ENCODE data around the gene NODAL.
A peak's percentile ranks its signal among the peaks of the same experiment; 100 is the strongest.

The NODAL gene

GRCh38 chr10:70480239-70480861 is 38.9 kb upstream of the NODAL start:
- Histone ChIP-seq H3K4me1 (ENCODE audit: low read length) (peaks cover 34% of the 10 kb centered on the region), H3K9me3 (replicated peaks; ENCODE audit: insufficient read depth, low read length) (no peaks in the 10 kb centered on the region), H3F3A (ENCODE audit: insufficient read depth, low read length) (peaks cover 48% of the 10 kb centered on the region), H3K9ac (ENCODE audit: low read length) (peak overlapping the region; percentile 98), H3K4me3 (ENCODE audit: low read length) (peak overlapping the region; percentile 98), H3K27ac (ENCODE audit: low read length) (peak overlapping the region; percentile 94), H2AFZ (ENCODE audit: low read length) (no peak overlapping the region), H4K20me1 (ENCODE audit: insufficient read depth, low read length) (no peaks in the 10 kb centered on the region; the same call in 1 of the 2 replicates), H3K9me2 (replicated peaks; ENCODE audit: insufficient read depth, low read length) (no peaks in the 10 kb centered on the region), H3K79me2 (ENCODE audit: low read length) (peaks cover 65% of the 10 kb centered on the region), H3K4me2 (ENCODE audit: low read depth, low read length) (peak overlapping the region; percentile 94), H3K36me3 (replicated peaks; ENCODE audit: insufficient read depth, low read length) (no peaks in the 10 kb centered on the region; the same call in 1 of the 2 replicates), H3K27me3 (replicated peaks; ENCODE audit: insufficient read depth, low read length) (no peaks in the 10 kb centered on the region)
- TF ChIP-seq EZH2 (optimal IDR thresholded peaks at IDR 0.05; ENCODE audit: low read depth, low read length) (no peak), CTCF (IDR thresholded peaks at IDR 0.05; ENCODE audit: low read length) (no peak), EZH2phosphoT487 (IDR thresholded peaks at IDR 0.05; ENCODE audit: low read length) (no peak)
- DNase-seq: peak; percentile 92

- peak overlapping the region; percentile 94 for H3K27ac ChIP-seq (ENCODE audit: low read length)
- no peaks in the 10 kb centered on the region for H3K9me2 ChIP-seq (replicated peaks; ENCODE audit: insufficient read depth, low read length)
- no peaks in the 10 kb centered on the region for H3K9me3 ChIP-seq (replicated peaks; ENCODE audit: insufficient read depth, low read length)
- H4K20me1 ChIP-seq (ENCODE audit: insufficient read depth, low read length): no peaks in the 10 kb centered on the region
- H2AFZ ChIP-seq (ENCODE audit: low read length): no peak overlapping the region
- H3K4me1 ChIP-seq (ENCODE audit: low read length): peaks cover 34% of the 10 kb centered on the region
- peak overlapping the region; percentile 94 for H3K4me2 ChIP-seq (ENCODE audit: low read depth, low read length)
- peak overlapping the region; percentile 98 for H3K4me3 ChIP-seq (ENCODE audit: low read length)
- peak overlapping the region; percentile 98 for H3K9ac ChIP-seq (ENCODE audit: low read length)
- no peaks in the 10 kb centered on the region for H3K27me3 ChIP-seq (replicated peaks; ENCODE audit: insufficient read depth, low read length)
- TF ChIP-seq EZH2phosphoT487 (IDR thresholded peaks at IDR 0.05; ENCODE audit: low read length) (no peak), CTCF (IDR thresholded peaks at IDR 0.05; ENCODE audit: low read length) (no peak; the same call in 1 of the 2 replicates), EZH2 (optimal IDR thresholded peaks at IDR 0.05; ENCODE audit: low read depth, low read length) (no peak)
- peak; percentile 35 for DNase-seq
- peaks cover 48% of the 10 kb centered on the region for H3F3A ChIP-seq (ENCODE audit: insufficient read depth, low read length)
- no peaks in the 10 kb centered on the region for H3K36me3 ChIP-seq (replicated peaks; ENCODE audit: insufficient read depth, low read length)
- H3K79me2 ChIP-seq (ENCODE audit: low read length): peaks cover 60% of the 10 kb centered on the region
Observed at GRCh38 chr10:70479626-70480238, 38.3 kb upstream of the NODAL start.

GRCh38 chr10:70479165-70479581 is 37.7 kb upstream of the NODAL start:
- Histone ChIP-seq H3K9ac (ENCODE audit: low read length) (peak overlapping the region; percentile 98), H3K4me1 (ENCODE audit: low read length) (peaks cover 34% of the 10 kb centered on the region)

More at GRCh38 chr10:70479165-70479581, 37.7 kb upstream of the NODAL start:
- DNase-seq: peak; percentile 41
- H3K36me3 ChIP-seq (replicated peaks; ENCODE audit: insufficient read depth, low read length): no peaks in the 10 kb centered on the region
- H2AFZ ChIP-seq (ENCODE audit: low read length): peak overlapping the region; percentile 42; the same call in 1 of the 2 replicates
- peaks cover 54% of the 10 kb centered on the region for H3K79me2 ChIP-seq (ENCODE audit: low read length)
- no peaks in the 10 kb centered on the region for H3K9me2 ChIP-seq (replicated peaks; ENCODE audit: insufficient read depth, low read length)
- H4K20me1 ChIP-seq (ENCODE audit: insufficient read depth, low read length): no peaks in the 10 kb centered on the region
- peak overlapping the region; percentile 98 for H3K4me3 ChIP-seq (ENCODE audit: low read length)
- TF ChIP-seq CTCF (IDR thresholded peaks at IDR 0.05; ENCODE audit: low read length) (peak; percentile 36), EZH2phosphoT487 (IDR thresholded peaks at IDR 0.05; ENCODE audit: low read length) (no peak), EZH2 (optimal IDR thresholded peaks at IDR 0.05; ENCODE audit: low read depth, low read length) (no peak)
- H3K9me3 ChIP-seq (replicated peaks; ENCODE audit: insufficient read depth, low read length): no peaks in the 10 kb centered on the region
- peaks cover 48% of the 10 kb centered on the region for H3F3A ChIP-seq (ENCODE audit: insufficient read depth, low read length)
- no peaks in the 10 kb centered on the region for H3K27me3 ChIP-seq (replicated peaks; ENCODE audit: insufficient read depth, low read length)
- peak overlapping the region; percentile 94 for H3K4me2 ChIP-seq (ENCODE audit: low read depth, low read length)
- peak overlapping the region; percentile 94 for H3K27ac ChIP-seq (ENCODE audit: low read length)

Data from MM.1S (cell line).